Calu3 (cell line): ENCODE data around the gene ARF3. TPM values are rescaled to one million over a fixed set of nuclear protein-coding genes. Genes with fewer than 3 reads are reported as not detected.

Experiments
- BruUV-seq: library from RNA; stranded (reverse); fragments of 400-500 nt; replicated peaks from 2 replicates; lab custom pipeline; 2021; lab: Mats Ljungman, UMichigan
- CTCF ChIA-PET: fragments of 300-600 bp; sonication (Branson Sonifier 250); formaldehyde crosslinking; loops from one replicate; lab custom pipeline; 2022; ENCODE audit warnings: antibody characterized with exemption; lab: Charles Lee
- DNase-seq: peaks from one replicate; pipeline ENCODE4 v3.0.0; 2022
- H3K27ac Mint-ChIP-seq: one replicate; pipeline ENCODE4 v1.8.0; 2022; ENCODE audit warnings: mixed read lengths; ENCODE audit not compliant: unreplicated experiment
- H3K27me3 Mint-ChIP-seq: one replicate; pipeline ENCODE4 v1.8.0; 2022; ENCODE audit warnings: mixed read lengths; ENCODE audit not compliant: unreplicated experiment
- H3K36me3 Mint-ChIP-seq: one replicate; pipeline ENCODE4 v1.8.0; 2022; ENCODE audit warnings: mild to moderate bottlenecking, moderate library complexity, mixed read lengths; ENCODE audit not compliant: insufficient read depth, unreplicated experiment
- H3K4me1 Mint-ChIP-seq: one replicate; pipeline ENCODE4 v1.8.0; 2022; ENCODE audit warnings: mild to moderate bottlenecking, low read depth, mixed read lengths; ENCODE audit not compliant: unreplicated experiment
- H3K4me3 Mint-ChIP-seq: one replicate; pipeline ENCODE4 v1.8.0; 2022; ENCODE audit warnings: mild to moderate bottlenecking, low read depth, moderate library complexity, mixed read lengths; ENCODE audit not compliant: unreplicated experiment
- H3K9me3 Mint-ChIP-seq: one replicate; pipeline ENCODE4 v1.8.0; 2022; ENCODE audit warnings: low read depth, mixed read lengths; ENCODE audit not compliant: unreplicated experiment
- intact Hi-C: fragments of 100-400 bp; cut with micrococcal nuclease; formaldehyde crosslinking; loops from one replicate; pipeline ENCODE4 v1.10.0; 2022; ENCODE audit not compliant: unreplicated experiment
- total RNA-seq: library from RNA; stranded (reverse); gene quantifications from 2 replicates; pipeline ENCODE4 v1.2.3, GENCODE V29; 2022
- TF ChIP-seq, protein P1 (sequence below): fragments of 200-600 bp; IDR thresholded peaks from one replicate; pipeline ENCODE4 v1.8.0; 2022; ENCODE audit warnings: antibody characterized with exemption; ENCODE audit not compliant: unreplicated experiment

Gene ARF3
- total RNA-seq, 1 experiment from 2014 or later: 142 TPM

DNA sequence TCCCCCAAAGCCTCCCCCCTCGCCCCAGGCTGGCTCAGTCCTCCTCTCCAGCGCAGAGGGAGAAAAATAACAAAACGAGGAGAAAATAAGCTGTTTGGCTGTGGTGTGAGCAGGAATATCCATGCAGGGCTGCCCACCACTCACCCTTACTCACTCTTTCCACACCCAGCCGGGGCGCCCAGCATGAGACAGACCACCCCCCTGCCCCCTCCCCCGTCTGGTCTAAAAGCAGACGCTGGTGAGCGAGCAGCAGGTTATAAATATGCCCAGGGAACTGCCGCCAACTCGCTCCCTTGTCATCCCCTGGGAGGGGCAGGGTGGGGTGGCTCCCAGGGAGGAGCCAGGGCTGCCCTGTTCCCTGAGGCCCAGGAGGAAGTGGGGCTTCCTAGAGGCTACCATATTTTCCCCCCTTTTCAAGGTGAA is 28.2 kb upstream of the ARF3 start:
- no peak overlapping the region for H3K4me3 Mint-ChIP-seq
- H3K36me3 Mint-ChIP-seq: peaks cover 11% of the 10 kb centered on the region
- CTCF ChIA-PET: interaction anchor here (0.6 kb wide), 1 partner anchor 39 kb away, joined by 10 read pairs; no protein-coding TSS in a partner anchor
- H3K4me1 Mint-ChIP-seq: peaks cover 17% of the 10 kb centered on the region
- peaks cover 100% of the 10 kb centered on the region for H3K27me3 Mint-ChIP-seq
- H3K27ac Mint-ChIP-seq: no peak overlapping the region
- no peaks in the 10 kb centered on the region for H3K9me3 Mint-ChIP-seq
- intact Hi-C loops: no loop called here
- no TSS peak for BruUV-seq
- no peak for DNase-seq
- TF ChIP-seq, protein P1, sequence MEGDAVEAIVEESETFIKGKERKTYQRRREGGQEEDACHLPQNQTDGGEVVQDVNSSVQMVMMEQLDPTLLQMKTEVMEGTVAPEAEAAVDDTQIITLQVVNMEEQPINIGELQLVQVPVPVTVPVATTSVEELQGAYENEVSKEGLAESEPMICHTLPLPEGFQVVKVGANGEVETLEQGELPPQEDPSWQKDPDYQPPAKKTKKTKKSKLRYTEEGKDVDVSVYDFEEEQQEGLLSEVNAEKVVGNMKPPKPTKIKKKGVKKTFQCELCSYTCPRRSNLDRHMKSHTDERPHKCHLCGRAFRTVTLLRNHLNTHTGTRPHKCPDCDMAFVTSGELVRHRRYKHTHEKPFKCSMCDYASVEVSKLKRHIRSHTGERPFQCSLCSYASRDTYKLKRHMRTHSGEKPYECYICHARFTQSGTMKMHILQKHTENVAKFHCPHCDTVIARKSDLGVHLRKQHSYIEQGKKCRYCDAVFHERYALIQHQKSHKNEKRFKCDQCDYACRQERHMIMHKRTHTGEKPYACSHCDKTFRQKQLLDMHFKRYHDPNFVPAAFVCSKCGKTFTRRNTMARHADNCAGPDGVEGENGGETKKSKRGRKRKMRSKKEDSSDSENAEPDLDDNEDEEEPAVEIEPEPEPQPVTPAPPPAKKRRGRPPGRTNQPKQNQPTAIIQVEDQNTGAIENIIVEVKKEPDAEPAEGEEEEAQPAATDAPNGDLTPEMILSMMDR: no peak

DNA sequence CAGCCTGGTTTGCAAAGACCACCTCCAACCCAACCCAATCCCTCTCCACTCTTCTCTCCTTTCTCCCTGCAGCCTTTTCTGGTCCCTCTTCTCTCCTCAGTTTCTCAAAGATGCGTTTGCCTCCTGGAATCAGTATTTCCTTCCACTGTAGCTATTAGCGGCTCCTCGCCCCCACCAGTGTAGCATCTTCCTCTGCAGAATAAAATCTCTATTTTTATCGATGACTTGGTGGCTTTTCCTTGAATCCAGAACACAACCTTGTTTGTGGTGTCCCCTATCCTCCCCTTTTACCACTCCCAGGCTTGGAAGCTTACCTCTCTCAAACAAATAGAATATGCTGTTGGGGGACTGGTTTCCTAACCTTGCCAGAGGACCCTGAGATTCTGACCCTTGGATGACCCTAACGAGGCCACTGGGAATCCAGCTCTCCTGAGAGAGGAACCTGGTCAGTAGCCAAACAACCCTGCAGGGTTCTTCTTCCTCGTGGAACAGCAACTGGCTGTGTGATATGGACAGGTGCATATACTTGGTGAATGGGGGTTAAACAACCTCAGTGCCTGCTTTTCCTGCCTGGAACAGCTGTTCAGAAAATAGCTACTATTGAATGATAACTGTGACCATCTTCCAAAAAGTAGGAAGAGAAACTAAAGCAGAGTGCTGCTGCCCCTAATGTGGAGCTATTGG is 25.3 kb upstream of the ARF3 start:
- no TSS peak for BruUV-seq
- no peak for DNase-seq
- Mint-ChIP-seq H3K36me3 (peaks cover 17% of the 10 kb centered on the region), H3K4me1 (peaks cover 39% of the 10 kb centered on the region), H3K4me3 (no peak overlapping the region), H3K9me3 (no peaks in the 10 kb centered on the region), H3K27me3 (peaks cover 100% of the 10 kb centered on the region), H3K27ac (no peak overlapping the region)
- TF ChIP-seq, protein P1: no peak
- CTCF ChIA-PET: interaction anchor here (1.5 kb wide), 1 partner anchor 11 kb away, joined by 5 read pairs; no protein-coding TSS in a partner anchor
- intact Hi-C loops: no loop called here

DNA sequence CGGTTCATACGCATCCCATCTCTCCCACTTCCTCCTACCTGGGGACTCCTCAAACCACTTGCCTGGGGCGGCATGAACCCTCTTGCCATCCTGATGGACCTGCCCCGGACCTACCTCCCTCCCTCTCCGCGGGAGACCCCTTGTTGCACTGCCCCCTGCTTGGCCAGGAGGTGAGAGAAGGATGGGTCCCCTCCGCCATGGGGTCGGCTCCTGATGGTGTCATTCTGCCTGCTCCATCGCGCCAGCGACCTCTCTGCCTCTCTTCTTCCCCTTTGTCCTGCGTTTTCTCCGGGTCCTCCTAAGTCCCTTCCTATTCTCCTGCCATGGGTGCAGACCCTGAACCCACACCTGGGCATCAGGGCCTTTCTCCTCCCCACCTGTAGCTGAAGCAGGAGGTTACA is 24.5 kb upstream of the ARF3 start:
- BruUV-seq: no TSS peak
- Mint-ChIP-seq H3K4me1 (peaks cover 46% of the 10 kb centered on the region), H3K27me3 (peaks cover 100% of the 10 kb centered on the region), H3K4me3 (peak overlapping the region; percentile 61), H3K36me3 (peaks cover 17% of the 10 kb centered on the region), H3K27ac (peak overlapping the region; percentile 48), H3K9me3 (no peaks in the 10 kb centered on the region)
- intact Hi-C loops: no loop called here
- DNase-seq: no peak
- CTCF ChIA-PET: interaction anchor here (0.7 to 2.6 kb wide), 2 partner anchors 38 to 129 kb away, joined by 4 to 10 read pairs; partner anchors contain the start of gene DDX23
- TF ChIP-seq, protein P1: no peak

DNA sequence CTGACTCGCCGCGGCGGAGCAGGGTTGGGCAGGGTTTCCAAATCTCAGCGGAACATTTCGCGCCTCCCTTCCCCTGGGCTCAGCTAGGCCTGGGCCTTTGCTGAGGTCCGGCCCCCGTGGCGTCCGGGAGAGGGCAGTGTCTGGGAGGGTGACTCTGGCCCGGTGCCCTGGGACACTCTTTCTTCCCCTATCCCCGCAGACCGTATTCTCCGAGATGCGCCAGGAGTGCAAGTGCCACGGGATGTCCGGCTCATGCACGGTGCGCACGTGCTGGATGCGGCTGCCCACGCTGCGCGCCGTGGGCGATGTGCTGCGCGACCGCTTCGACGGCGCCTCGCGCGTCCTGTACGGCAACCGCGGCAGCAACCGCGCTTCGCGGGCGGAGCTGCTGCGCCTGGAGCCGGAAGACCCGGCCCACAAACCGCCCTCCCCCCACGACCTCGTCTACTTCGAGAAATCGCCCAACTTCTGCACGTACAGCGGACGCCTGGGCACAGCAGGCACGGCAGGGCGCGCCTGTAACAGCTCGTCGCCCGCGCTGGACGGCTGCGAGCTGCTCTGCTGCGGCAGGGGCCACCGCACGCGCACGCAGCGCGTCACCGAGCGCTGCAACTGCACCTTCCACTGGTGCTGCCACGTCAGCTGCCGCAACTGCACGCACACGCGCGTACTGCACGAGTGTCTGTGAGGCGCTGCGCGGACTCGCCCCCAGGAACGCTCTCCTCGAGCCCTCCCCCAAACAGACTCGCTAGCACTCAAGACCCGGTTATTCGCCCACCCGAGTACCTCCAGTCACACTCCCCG is 23.9 kb upstream of the ARF3 start:
- TF ChIP-seq, protein P1: no peak
- H3K9me3 Mint-ChIP-seq: no peaks in the 10 kb centered on the region
- CTCF ChIA-PET: interaction anchor here (0.7 to 2.6 kb wide), 3 partner anchors 38 to 129 kb away, joined by 3 to 10 read pairs (median 4); partner anchors contain the start of gene DDX23
- BruUV-seq: no TSS peak
- peak overlapping the region; percentile 48 for H3K27ac Mint-ChIP-seq
- H3K4me1 Mint-ChIP-seq: peaks cover 46% of the 10 kb centered on the region
- DNase-seq: no peak
- H3K4me3 Mint-ChIP-seq: peak overlapping the region; percentile 61
- peaks cover 17% of the 10 kb centered on the region for H3K36me3 Mint-ChIP-seq
- peaks cover 100% of the 10 kb centered on the region for H3K27me3 Mint-ChIP-seq
- intact Hi-C loops: no loop called here
